HCT116 (cell line): ENCODE measurements around the gene TXNL1. TPM values are rescaled to one million over a fixed set of nuclear protein-coding genes. Genes with fewer than 3 reads are reported as not detected.

Experiments used
- ATAC-seq: fragments of 200-7000 bp; cut with Tn5 transposase; 2 replicates; pipeline ENCODE4 v1.9.1; 2020; ENCODE audit warnings: mild to moderate bottlenecking, moderate library complexity
- BruUV-seq: library from RNA; stranded (reverse); fragments of 400-500 nt; replicated peaks from 2 replicates; lab custom pipeline; 2021; lab: Mats Ljungman, UMichigan
- CTCF ChIA-PET: fragments of 300-600 bp; sonication (Branson Sonifier 250); formaldehyde crosslinking; loops from one replicate; lab custom pipeline; 2021; ENCODE audit warnings: antibody characterized with exemption; lab: Charles Lee
- POLR2A ChIA-PET: fragments of 300-600, 350-600 bp; sonication (Branson Sonifier 250); formaldehyde crosslinking; loops from one replicate; lab custom pipeline; 2021; ENCODE audit warnings: antibody characterized with exemption; lab: Charles Lee
- RAD21 ChIA-PET, 2 experiments: fragments of 300-600 bp; sonication (Branson Sonifier 250); formaldehyde crosslinking; loops; one replicate each; lab custom pipeline; 2023; ENCODE audit warnings: low total read pairs in 2 of 2; ENCODE audit not compliant: uncharacterized antibody in 2 of 2, unreplicated experiment in 2 of 2, low non-redundant PET in 1 of 2; lab: Charles Lee
- DNase-seq: peaks from one replicate; pipeline ENCODE4 v3.0.0-alpha.2; 2010; ENCODE audit warnings: low read depth, low spot score
- H2AFZ ChIP-seq: fragments of 200-600 bp; shearing (Covaris generic), sonication (generic); 2 replicates; pipeline ENCODE4 v1.6.1; 2017; ENCODE audit warnings: low read depth, mixed run types, mixed read lengths, antibody characterized with exemption, low read length; ENCODE audit not compliant: poor library complexity, severe bottlenecking
- H3K27ac ChIP-seq: 2 replicates; pipeline ENCODE4 v1.5.1; 2012; ENCODE audit warnings: low read depth, low read length
- H3K27me3 ChIP-seq: fragments of 200-600 bp; sonication (generic); 2 replicates; pipeline ENCODE4 v1.6.1; 2016; ENCODE audit warnings: mixed run types, low read length, mixed read lengths; ENCODE audit not compliant: insufficient read depth
- H3K36me3 ChIP-seq, 2 experiments: fragments of 200-500 bp in 1 of 2; fragments of 200-600 bp in 1 of 2; sonication (Bioruptor generic) in 1 of 2; sonication (generic) in 1 of 2; 2 replicates each; pipeline versions ENCODE4 v1.5.1 to v1.6.1; 2014 to 2016; ENCODE audit warnings: low read length in 2 of 2, inconsistent platforms in 1 of 2, mixed read lengths in 1 of 2, mixed run types in 1 of 2; ENCODE audit not compliant: insufficient read depth in 2 of 2, control insufficient read depth in 1 of 2
- H3K4me1 ChIP-seq, 2 experiments: fragments of 200-600 bp in 1 of 2; sonication (generic) in 1 of 2; 2 replicates each; pipeline versions ENCODE4 v1.5.1 to v1.6.1; 2012 to 2017; ENCODE audit warnings: low read length in 2 of 2, inconsistent platforms in 1 of 2, mild to moderate bottlenecking in 1 of 2, mixed read lengths in 1 of 2, mixed run types in 1 of 2, moderate library complexity in 1 of 2; ENCODE audit not compliant: insufficient read depth in 2 of 2, control insufficient read depth in 1 of 2
- H3K4me2 ChIP-seq: fragments of 200-600 bp; sonication (generic); 2 replicates; pipeline ENCODE4 v1.6.1; 2017; ENCODE audit warnings: mixed run types, low read length, mixed read lengths
- H3K4me3 ChIP-seq, 2 experiments: fragments of 200-600 bp in 1 of 2; sonication (generic) in 1 of 2; replicated peaks in 1 of 2; 2 replicates each; pipeline ENCODE4 v1.5.1; 2011 to 2016; ENCODE audit warnings: low read length in 2 of 2, control low read depth in 1 of 2, low read depth in 1 of 2, mild to moderate bottlenecking in 1 of 2, mixed read lengths in 1 of 2, mixed run types in 1 of 2
- H3K79me2 ChIP-seq: fragments of 200-600 bp; sonication (generic); 2 replicates; pipeline ENCODE4 v1.6.1; 2017; ENCODE audit warnings: mild to moderate bottlenecking, mixed run types, low read length, moderate library complexity, mixed read lengths; ENCODE audit not compliant: insufficient read depth
- H3K9ac ChIP-seq: fragments of 200-600 bp; sonication (generic); 2 replicates; pipeline ENCODE4 v1.6.1; 2016; ENCODE audit warnings: low read length, mixed read lengths
- H3K9me2 ChIP-seq: fragments of 200-600 bp; sonication (generic), shearing (Covaris generic); 2 replicates; pipeline ENCODE4 v1.6.1; 2017; ENCODE audit warnings: mixed run types, mild to moderate bottlenecking, moderate library complexity; ENCODE audit not compliant: insufficient read depth
- H3K9me3 ChIP-seq, 2 experiments: fragments of 200-500 bp in 1 of 2; fragments of 200-600 bp in 1 of 2; sonication (Bioruptor generic) in 1 of 2; sonication (generic) in 1 of 2; 2 replicates each; pipeline ENCODE4 v1.6.1; 2014 to 2017; ENCODE audit warnings: low read length in 2 of 2, mixed read lengths in 2 of 2, inconsistent platforms in 1 of 2, low read depth in 1 of 2, mild to moderate bottlenecking in 1 of 2, mixed run types in 1 of 2, moderate library complexity in 1 of 2; ENCODE audit not compliant: control insufficient read depth in 1 of 2, insufficient read depth in 1 of 2
- H4K20me1 ChIP-seq: fragments of 200-600 bp; sonication (generic), shearing (Covaris generic); 2 replicates; pipeline ENCODE4 v1.6.1; 2017; ENCODE audit warnings: mixed run types, mild to moderate bottlenecking, moderate library complexity; ENCODE audit not compliant: insufficient read depth
- CEBPB ChIP-seq: IDR thresholded peaks from 2 replicates; pipeline ENCODE4 v1.6.1; 2012; ENCODE audit warnings: low read depth
- EGR1 ChIP-seq: IDR thresholded peaks from 2 replicates; pipeline ENCODE4 v1.6.1; 2012; ENCODE audit warnings: low read depth
- EZH2 ChIP-seq: fragments of 200-600 bp; sonication (generic); IDR thresholded peaks from 2 replicates; pipeline ENCODE4 v1.6.1; 2017; ENCODE audit warnings: antibody characterized with exemption, mixed run types
- FOSL1 ChIP-seq: IDR thresholded peaks from 2 replicates; pipeline ENCODE4 v1.6.1; 2012; ENCODE audit warnings: low read depth
- MAX ChIP-seq: IDR thresholded peaks from 2 replicates; pipeline ENCODE4 v1.6.1; 2012
- POLR2A ChIP-seq: IDR thresholded peaks from 2 replicates; pipeline ENCODE4 v1.7.0; 2011; ENCODE audit warnings: borderline replicate concordance; ENCODE audit not compliant: insufficient read depth, insufficient read length; ENCODE audit errors: extremely low read depth
- POLR2AphosphoS5 ChIP-seq: IDR thresholded peaks from 2 replicates; pipeline ENCODE4 v1.6.1; 2011; ENCODE audit warnings: mild to moderate bottlenecking, low read depth, low read length, moderate library complexity
- SIN3A ChIP-seq: IDR thresholded peaks from 2 replicates; pipeline ENCODE4 v1.6.1; 2012; ENCODE audit warnings: low read depth
- SP1 ChIP-seq: IDR thresholded peaks from 2 replicates; pipeline ENCODE4 v1.6.1; 2012; ENCODE audit warnings: low read depth
- TCF7L2 ChIP-seq: IDR thresholded peaks from 2 replicates; pipeline ENCODE4 v1.7.0; 2011; ENCODE audit warnings: borderline replicate concordance, inconsistent platforms; ENCODE audit not compliant: insufficient read depth, insufficient read length; ENCODE audit errors: extremely low read depth
- ZBTB33 ChIP-seq: IDR thresholded peaks from 2 replicates; pipeline ENCODE4 v1.6.1; 2011; ENCODE audit warnings: mild to moderate bottlenecking, low read length, moderate library complexity; ENCODE audit not compliant: insufficient replicate concordance; ENCODE audit errors: extremely low read depth
- ZNF274 ChIP-seq: fragments of 200-500 bp; sonication (Bioruptor generic); IDR thresholded peaks from 2 replicates; pipeline ENCODE4 v1.6.1; 2014; ENCODE audit warnings: mild to moderate bottlenecking, low read depth, low read length, inconsistent platforms
- intact Hi-C: fragments of 100-400 bp; cut with micrococcal nuclease; formaldehyde crosslinking; loops from 2 replicates; pipeline ENCODE4 v1.10.0; 2022
- total RNA-seq: library from RNA; stranded (reverse); gene quantifications from one replicate; pipeline ENCODE4 v1.2.1, GENCODE V29; 2021; ENCODE audit not compliant: unreplicated experiment

The TXNL1 gene
- total RNA-seq, 1 experiment from 2014 or later: 86.5 TPM

GRCh38 chr18:56635007-56635406, 3.4 kb downstream of the TXNL1 start (continued):
- no peak for TF ChIP-seq MAX
- no peak for TF ChIP-seq POLR2A
- no peak for TF ChIP-seq EGR1
- no peak for TF ChIP-seq SP1
- no peak for TF ChIP-seq FOSL1
- TF ChIP-seq POLR2AphosphoS5: no peak
- TF ChIP-seq ZBTB33: no peak
- no peak for TF ChIP-seq TCF7L2
- no peak for TF ChIP-seq EZH2
- no peak for TF ChIP-seq SIN3A
- no peak for TF ChIP-seq ZNF274
- no peak for TF ChIP-seq CEBPB
- TF ChIP-seq, all 23 proteins: peak for 0

- CTCF ChIA-PET: no interaction called here
- intact Hi-C loops: no loop called here
- RAD21 ChIA-PET: no interaction called here
- H3K9me3 ChIP-seq: no peaks in the 10 kb centered on the region
- H3K4me2 ChIP-seq: no peak overlapping the region
- ATAC-seq (no peak), DNase-seq (no peak)
- 0 out of 4 replicates have a peak, but pooled peaks cover 3 to 6% of the 10 kb centered on the region in 2 experiments for H3K36me3 ChIP-seq
- no peaks in the 10 kb centered on the region for H3K27me3 ChIP-seq
- H3K9ac ChIP-seq: no peak overlapping the region
- no peak overlapping the region for H3K27ac ChIP-seq
- no peaks in the 10 kb centered on the region for H3K9me2 ChIP-seq
- peaks cover 6 to 8% of the 10 kb centered on the region in 2 experiments; a peak in 3 of 4 replicates for H3K4me1 ChIP-seq
- H4K20me1 ChIP-seq: peaks cover 34% of the 10 kb centered on the region; the same call in 1 of the 2 replicates
- TF ChIP-seq SP1 (no peak), MAX (no peak)
- POLR2A ChIA-PET: no interaction called here
- no peak overlapping the region for H2AFZ ChIP-seq
- BruUV-seq: no TSS peak
- peaks cover 100% of the 10 kb centered on the region for H3K79me2 ChIP-seq
- no peak overlapping the region for H3K4me3 ChIP-seq
Measured at GRCh38 chr18:56632070-56633022, 6.0 kb downstream of the TXNL1 start.
